Measurements from ENCODE around the gene FAM184A. TPM values are rescaled to one million over a fixed set of nuclear protein-coding genes. Genes with fewer than 3 reads are reported as not detected.

The FAM184A gene
- total and polyA plus RNA-seq, 9 of the 15 experiments (the other 6 are each of a cell fraction or from before 2014, with no cell fraction given): 6.4 to 18.7 (median 13.1) TPM

GRCh38 chr6:119109654-119110325, 31.3 kb upstream of the FAM184A start:
- ATAC-seq (no peak), FAIRE-seq (no peak), DNase-seq (ENCODE audit: extremely low read depth in 1 of 4, low spot score in 3 of 4) (no peak)
- peaks cover 3 to 16% of the 10 kb centered on the region in 2 experiments; a peak in 3 of 5 replicates for H3K4me1 ChIP-seq (replicated peaks in 1 of 2; ENCODE audit: control insufficient read depth in 2 of 2, insufficient read depth in 2 of 2, low read length in 2 of 2)
- TF ChIP-seq SP2 (IDR thresholded peaks at IDR 0.05; ENCODE audit: extremely low read depth, low read depth, low read length, poor library complexity, severe bottlenecking) (no peak), ZNF561 (CRISPR knock-in tag; conservative IDR thresholded peaks at IDR 0.05) (no peak), CEBPB (tag; IDR thresholded peaks at IDR 0.05) (peak; percentile 98), IRF9 (tag; IDR thresholded peaks at IDR 0.05) (peak; percentile 83), SPI1 (IDR thresholded peaks at IDR 0.05; ENCODE audit: borderline replicate concordance, low read depth, low read length) (peak; percentile 52; the same call in 1 of the 2 replicates), CEBPG (CRISPR knock-in tag; IDR thresholded peaks at IDR 0.05) (no peak), CEBPG (tag; conservative IDR thresholded peaks at IDR 0.05 in 1 of 2, IDR thresholded peaks at IDR 0.05 in 1 of 2) (peak; percentile 85 to 99)
- no peaks in the 10 kb centered on the region for H3K79me2 ChIP-seq (ENCODE audit: control insufficient read depth, insufficient read depth, low read length)
- intact Hi-C loops (cut with micrococcal nuclease) (loop anchor here (1.0 to 5.0 kb wide), 5 partner anchors 141 to 827 kb away; partner anchors contain the start of gene ASF1A), in situ Hi-C loops (cut with MboI) (loop anchor here (5.0 to 10.0 kb wide), 3 partner anchors 142 to 825 kb away; no protein-coding TSS in a partner anchor)
- no TSS peak for BruUV-seq (replicated peaks)
- H3K36me3 ChIP-seq (ENCODE audit: control insufficient read depth, insufficient read depth, low read length): no peaks in the 10 kb centered on the region
- H3K9me3 ChIP-seq (replicated peaks; ENCODE audit: control insufficient read depth, insufficient read depth, low read depth, low read length): no peaks in the 10 kb centered on the region
- H3K27me3 ChIP-seq (ENCODE audit: control insufficient read depth in 2 of 2, insufficient read depth in 2 of 2, low read length in 2 of 2): no peaks in the 10 kb centered on the region
- ChIA-PET POLR2A (interaction anchor here (0.5 to 1.3 kb wide), 5 partner anchors 8 to 142 kb away, joined by 3 to 7 read pairs (median 6); no protein-coding TSS in a partner anchor), CTCF (ENCODE audit: low intra/inter-chr PET ratio) (interaction anchor here (0.8 to 4.3 kb wide), 5 partner anchors 142 to 826 kb away, joined by 3 to 48 read pairs (median 3); no protein-coding TSS in a partner anchor)
- 28% methylated on average over 8 of the region's 8 CpGs for WGBS (ENCODE audit: insufficient coverage, low coverage, missing lambda C conversion rate)
- no peaks in the 10 kb centered on the region for H3K9me1 ChIP-seq (ENCODE audit: control insufficient read depth, insufficient read depth, low read length)
- H3K4me3 ChIP-seq: no peak overlapping the region
- no peak overlapping the region for H3K9ac ChIP-seq (ENCODE audit: insufficient read depth in 1 of 2, low read depth in 2 of 2, low read length in 2 of 2)
- H4K20me1 ChIP-seq (replicated peaks; ENCODE audit: control insufficient read depth, insufficient read depth, low read length): no peaks in the 10 kb centered on the region
- no peak overlapping the region for H3K4me2 ChIP-seq (ENCODE audit: insufficient read depth, low read length)
- H2AFZ ChIP-seq (ENCODE audit: low read depth, low read length): peak overlapping the region; percentile 66
- no peak overlapping the region for H3K27ac ChIP-seq (ENCODE audit: extremely low read depth, low read depth, low read length)

All from K562 (cell line).